ENCODE data around the gene SIGLEC6. TPM values are rescaled to one million over a fixed set of nuclear protein-coding genes. Genes with fewer than 3 reads are reported as not detected.

The SIGLEC6 gene
- total RNA-seq, 2 experiments from 2014 or later = 0.29 TPM; not detected in 1

DNA sequence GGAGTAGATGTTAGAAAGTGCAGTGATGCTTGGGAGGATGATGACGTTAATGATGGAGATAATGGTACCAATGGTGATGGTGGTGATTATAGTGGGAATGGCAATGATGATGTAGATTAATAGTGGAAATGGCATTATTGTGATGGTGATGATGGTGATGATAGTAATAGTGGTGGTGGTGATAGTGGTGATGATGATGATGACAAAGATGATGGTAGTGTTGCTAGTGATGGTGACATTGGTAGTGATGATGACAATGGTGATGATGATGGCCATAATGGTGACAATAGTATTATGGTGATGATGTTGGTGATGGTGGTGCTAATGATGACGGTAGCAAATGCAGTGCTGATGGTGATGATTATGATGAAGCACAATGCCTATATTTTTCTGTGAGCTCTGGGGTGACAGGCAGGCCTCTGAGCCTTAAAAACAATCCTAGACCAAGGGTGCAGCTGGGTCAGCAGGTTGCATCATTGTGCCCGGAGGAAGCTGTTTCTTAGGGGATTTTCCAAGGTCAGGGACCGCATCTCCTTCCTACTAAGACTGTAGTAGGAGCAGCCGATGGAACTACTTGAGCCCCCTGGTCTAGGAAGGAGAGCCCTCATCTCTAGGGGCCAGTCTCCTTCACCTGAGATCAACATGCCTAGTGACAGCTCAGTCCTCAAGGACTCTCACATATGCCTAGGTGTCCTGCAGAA, 45.4 kb downstream of the SIGLEC6 start:
- H3K9me3 Mint-ChIP-seq (ENCODE audit: insufficient read depth) = no peaks in the 10 kb centered on the region
- ATAC-seq (no peak), DNase-seq (no peak)
- POLR2A ChIA-PET = no interaction called here
- H3K4me1 Mint-ChIP-seq (ENCODE audit: low read depth) = peaks cover 2% of the 10 kb centered on the region
- CTCF ChIA-PET = interaction anchor here (1.4 to 4.6 kb wide), 2 partner anchors 13 to 28 kb away, joined by 5 to 21 read pairs; no protein-coding TSS in a partner anchor
- H3K4me3 Mint-ChIP-seq = no peak overlapping the region
- H3K27ac Mint-ChIP-seq = no peak overlapping the region
- peaks cover 7% of the 10 kb centered on the region for H3K27me3 Mint-ChIP-seq (ENCODE audit: low read depth)
- peaks cover under 1% of the 10 kb centered on the region for H3K36me3 Mint-ChIP-seq (ENCODE audit: low read depth)

DNA sequence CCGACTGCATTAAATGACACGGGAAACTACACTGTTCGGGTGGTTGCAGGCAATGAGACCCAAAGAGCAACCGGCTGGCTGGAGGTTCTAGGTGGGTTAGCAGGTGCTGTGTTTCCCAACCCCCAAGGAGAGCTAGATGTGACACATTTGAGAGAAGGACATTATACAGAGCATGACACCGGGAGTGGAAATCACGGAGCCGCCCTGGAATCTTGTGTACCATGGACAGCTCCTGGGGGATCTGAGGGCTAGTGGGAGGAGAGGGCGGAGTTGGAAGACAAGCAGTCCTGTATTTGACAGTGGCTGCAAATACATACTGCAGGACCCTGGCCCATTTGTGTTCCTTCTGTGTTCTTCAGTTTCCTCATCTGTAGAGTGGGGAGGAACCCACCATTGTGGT, 50.9 kb downstream of the SIGLEC6 start:
- ATAC-seq (no peak), DNase-seq (no peak)
- H3K4me1 Mint-ChIP-seq (ENCODE audit: low read depth) = no peaks in the 10 kb centered on the region
- no peak overlapping the region for H3K4me3 Mint-ChIP-seq
- H3K27me3 Mint-ChIP-seq (ENCODE audit: low read depth) = peaks cover 12% of the 10 kb centered on the region
- no peaks in the 10 kb centered on the region for H3K36me3 Mint-ChIP-seq (ENCODE audit: low read depth)
- no peaks in the 10 kb centered on the region for H3K9me3 Mint-ChIP-seq (ENCODE audit: insufficient read depth)
- POLR2A ChIA-PET = interaction anchor here (0.6 kb wide), 1 partner anchor 31 kb away, joined by 4 read pairs; no protein-coding TSS in a partner anchor
- no peak overlapping the region for H3K27ac Mint-ChIP-seq
- CTCF ChIA-PET = no interaction called here

DNA sequence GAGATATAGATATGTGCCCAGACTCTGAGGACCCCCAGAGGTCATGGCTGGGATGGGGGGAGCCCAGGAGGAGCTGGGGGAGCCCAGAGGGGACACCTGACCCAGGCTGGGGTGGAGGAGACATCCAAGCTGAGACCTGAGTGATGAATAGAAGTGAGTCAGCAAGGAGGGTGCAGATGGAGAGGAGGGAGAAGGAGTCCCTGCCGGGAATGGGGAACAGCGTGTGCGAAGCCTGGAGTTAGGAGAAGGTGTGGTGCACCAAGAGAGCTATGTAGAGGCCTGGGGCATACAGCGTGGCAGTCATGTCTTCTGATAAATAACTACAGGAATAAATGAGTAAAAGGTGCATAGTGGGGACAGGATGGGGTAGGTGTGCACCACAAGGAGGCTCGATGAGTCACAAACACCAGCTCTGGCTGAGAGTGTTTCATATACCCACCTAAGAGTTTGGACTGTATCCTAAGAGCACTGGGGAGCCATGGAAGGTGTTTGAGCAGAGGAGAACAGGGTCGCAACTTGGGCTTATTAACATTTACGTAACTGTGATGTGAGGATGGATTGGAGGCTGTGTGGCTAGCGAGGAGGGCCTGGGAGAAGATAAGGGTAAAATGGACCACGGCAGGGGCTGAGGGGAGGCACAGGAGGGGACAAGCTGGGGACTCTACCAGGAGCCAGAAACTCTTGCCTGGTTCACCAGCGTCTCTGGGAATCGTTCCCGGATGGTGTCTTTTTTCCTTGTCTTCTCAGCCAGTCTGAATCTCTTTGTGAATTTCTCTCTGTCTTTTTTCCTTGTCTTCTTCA, 51.7 kb downstream of the SIGLEC6 start:
- peaks cover 9% of the 10 kb centered on the region for H3K27me3 Mint-ChIP-seq (ENCODE audit: low read depth)
- H3K27ac Mint-ChIP-seq = no peak overlapping the region
- no peak for DNase-seq
- H3K4me3 Mint-ChIP-seq = no peak overlapping the region
- no peaks in the 10 kb centered on the region for H3K4me1 Mint-ChIP-seq (ENCODE audit: low read depth)
- H3K9me3 Mint-ChIP-seq (ENCODE audit: insufficient read depth) = no peaks in the 10 kb centered on the region
- no peak for ATAC-seq
- no peaks in the 10 kb centered on the region for H3K36me3 Mint-ChIP-seq (ENCODE audit: low read depth)
- ChIA-PET CTCF (no interaction called here), POLR2A (no interaction called here)

DNA sequence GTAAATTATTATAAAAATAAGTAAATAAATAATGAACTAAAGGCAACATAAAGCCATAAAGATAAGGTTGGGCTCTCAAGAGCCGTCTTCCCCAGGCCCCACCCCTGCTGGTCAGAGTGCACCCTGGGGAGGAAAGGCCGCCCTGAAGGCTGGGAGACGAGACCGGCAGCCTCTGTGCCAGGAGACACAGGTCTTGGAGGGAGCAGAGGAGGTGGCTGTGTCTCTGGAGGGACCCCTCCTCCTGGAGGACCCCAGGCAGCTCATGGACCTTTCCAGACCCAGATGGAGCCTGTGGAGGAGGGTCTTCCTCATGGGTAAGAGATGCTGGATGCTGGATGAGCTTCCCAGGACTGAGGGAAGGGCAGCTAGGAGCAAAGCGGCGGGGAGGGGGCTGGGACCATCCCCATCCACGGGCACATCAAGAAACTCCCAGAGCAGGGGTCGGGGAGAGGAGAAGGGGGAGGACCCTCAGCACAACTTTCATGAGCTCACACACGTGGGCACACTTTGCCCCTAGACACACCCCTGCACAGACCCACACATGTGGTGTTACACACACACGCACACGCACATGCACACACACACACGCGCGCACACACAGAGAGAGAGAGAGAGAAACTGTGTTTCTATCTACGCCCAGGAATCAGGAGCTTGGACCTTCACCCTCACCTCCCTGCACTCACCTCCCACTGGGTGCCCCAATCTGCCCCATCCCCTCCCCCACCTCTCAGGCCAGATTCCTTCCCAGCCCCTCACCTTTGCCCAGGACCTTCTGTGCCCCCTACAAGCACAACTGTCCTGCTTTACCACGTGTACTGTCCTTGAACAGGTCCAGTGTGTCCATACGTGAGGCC, 52.9 kb downstream of the SIGLEC6 start, which contains the start of gene CEACAM18:
TSS of gene CEACAM18 (plus strand) at position 159 of the 854 bp plus-strand sequence.
- POLR2A ChIA-PET = no interaction called here

DNA sequence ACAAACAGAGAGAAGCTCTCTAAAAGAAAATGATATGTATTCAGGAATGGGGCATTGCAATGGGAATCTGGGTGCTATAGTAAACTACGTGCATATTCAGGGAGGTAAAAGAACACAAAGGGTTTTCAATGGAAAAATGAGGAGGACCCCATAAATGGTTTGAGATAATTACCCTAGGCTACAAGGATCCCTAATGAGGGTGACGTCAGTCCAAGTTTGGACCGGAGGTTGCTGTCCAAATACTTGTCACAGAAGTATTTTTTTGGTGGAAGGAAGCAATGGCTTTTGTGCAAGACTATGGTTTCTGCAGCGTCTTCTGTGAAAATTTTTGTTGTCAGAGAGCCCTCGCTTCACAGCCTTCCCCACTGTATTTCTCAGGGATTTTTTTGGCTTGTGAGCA, 54.1 kb downstream of the SIGLEC6 start:
- Mint-ChIP-seq H3K4me3 (no peak overlapping the region), H3K4me1 (ENCODE audit: low read depth) (peaks cover 4% of the 10 kb centered on the region), H3K9me3 (ENCODE audit: insufficient read depth) (no peaks in the 10 kb centered on the region), H3K27ac (no peak overlapping the region), H3K27me3 (ENCODE audit: low read depth) (peaks cover 11% of the 10 kb centered on the region), H3K36me3 (ENCODE audit: low read depth) (no peaks in the 10 kb centered on the region)
- ATAC-seq (no peak), DNase-seq (no peak)
- ChIA-PET CTCF (interaction anchor here (0.7 kb wide), 1 partner anchor 285 kb away, joined by 3 read pairs; no protein-coding TSS in a partner anchor), POLR2A (no interaction called here)

More for the DNA sequence above, 52.9 kb downstream of the SIGLEC6 start, which contains the start of gene CEACAM18:
- no peaks in the 10 kb centered on the region for H3K9me3 Mint-ChIP-seq (ENCODE audit: insufficient read depth)
- CTCF ChIA-PET = no interaction called here
- H3K27me3 Mint-ChIP-seq (ENCODE audit: low read depth) = peaks cover 9% of the 10 kb centered on the region
- H3K4me1 Mint-ChIP-seq (ENCODE audit: low read depth) = no peaks in the 10 kb centered on the region
- DNase-seq (no peak), ATAC-seq (no peak)
- H3K4me3 Mint-ChIP-seq = no peak within 1 kb of the TSS
- H3K36me3 Mint-ChIP-seq (ENCODE audit: low read depth) = no peaks in the 10 kb centered on the region
- H3K27ac Mint-ChIP-seq = no peak within 1 kb of the TSS

DNA sequence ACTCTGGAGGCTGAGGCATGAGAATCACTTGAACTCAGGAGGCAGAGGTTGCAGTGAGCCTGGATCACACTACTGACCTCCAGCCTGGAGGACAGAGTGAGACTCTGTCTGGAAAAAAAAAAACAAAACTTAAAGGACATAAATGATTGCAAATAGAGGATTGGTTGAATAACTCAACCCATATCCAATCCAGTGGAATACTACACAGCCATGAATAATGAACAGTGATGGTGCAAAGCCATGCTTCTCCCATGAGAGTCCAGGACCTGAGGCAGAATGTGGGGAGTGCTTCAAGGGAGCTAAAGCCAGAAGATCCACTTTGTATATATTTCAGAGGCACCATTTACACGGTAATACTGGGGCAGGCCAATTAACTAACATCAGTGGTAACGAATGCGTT, 55.3 kb downstream of the SIGLEC6 start:
- no peaks in the 10 kb centered on the region for H3K9me3 Mint-ChIP-seq (ENCODE audit: insufficient read depth)
- H3K27me3 Mint-ChIP-seq (ENCODE audit: low read depth) = peaks cover 11% of the 10 kb centered on the region
- no peak overlapping the region for H3K4me3 Mint-ChIP-seq
- POLR2A ChIA-PET = no interaction called here
- peaks cover 4% of the 10 kb centered on the region for H3K4me1 Mint-ChIP-seq (ENCODE audit: low read depth)
- no peaks in the 10 kb centered on the region for H3K36me3 Mint-ChIP-seq (ENCODE audit: low read depth)
- ATAC-seq = no peak
- H3K27ac Mint-ChIP-seq = no peak overlapping the region
- DNase-seq = no peak
- CTCF ChIA-PET = interaction anchor here (5.0 kb wide), 1 partner anchor 39 kb away, joined by 53 read pairs; no protein-coding TSS in a partner anchor

DNA sequence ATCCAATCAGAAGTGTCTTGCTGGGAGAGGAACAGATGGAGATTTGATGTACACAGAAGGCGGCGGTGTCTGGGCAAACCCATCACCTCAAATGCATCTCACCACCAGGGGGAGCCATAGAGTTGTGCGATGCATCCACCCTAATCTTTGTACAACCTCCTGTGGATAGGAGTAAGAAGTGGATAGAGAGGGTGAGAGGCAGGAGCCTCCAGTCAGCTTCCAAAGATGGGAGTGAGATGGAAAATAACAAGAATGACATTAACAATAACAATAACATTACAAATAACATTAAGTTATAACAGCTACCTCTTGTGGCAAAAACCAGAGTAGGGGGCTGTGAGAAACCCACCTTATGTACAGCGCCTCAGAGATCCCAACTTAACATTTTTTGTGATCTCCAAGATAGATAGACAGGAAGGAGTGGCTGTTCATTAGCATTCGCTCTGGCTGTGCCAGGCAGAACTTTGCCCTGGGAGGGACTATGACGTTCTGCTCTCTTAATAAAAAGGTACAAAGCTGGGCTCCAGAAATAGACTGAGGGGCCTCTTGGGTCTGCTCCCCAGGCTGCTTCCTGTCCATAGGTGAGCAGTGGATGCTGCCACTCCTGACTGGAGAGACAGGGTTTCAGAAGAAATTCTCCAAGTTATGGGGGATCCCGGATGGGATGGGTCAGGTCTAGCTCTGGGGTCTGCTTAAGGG, 58.3 kb downstream of the SIGLEC6 start:
- H3K4me1 Mint-ChIP-seq (ENCODE audit: low read depth) = peaks cover 10% of the 10 kb centered on the region
- H3K9me3 Mint-ChIP-seq (ENCODE audit: insufficient read depth) = no peaks in the 10 kb centered on the region
- ATAC-seq (peak; percentile 79), DNase-seq (peak; percentile 89)
- no peak overlapping the region for H3K4me3 Mint-ChIP-seq
- H3K27ac Mint-ChIP-seq = no peak overlapping the region
- ChIA-PET POLR2A (no interaction called here), CTCF (interaction anchor here (0.6 to 5.0 kb wide), 28 partner anchors 12 to 220 kb away, joined by 3 to 53 read pairs (median 4); partner anchors contain the start of genes ETFB and SIGLEC5)
- H3K27me3 Mint-ChIP-seq (ENCODE audit: low read depth) = peaks cover 14% of the 10 kb centered on the region
- no peaks in the 10 kb centered on the region for H3K36me3 Mint-ChIP-seq (ENCODE audit: low read depth)

DNA sequence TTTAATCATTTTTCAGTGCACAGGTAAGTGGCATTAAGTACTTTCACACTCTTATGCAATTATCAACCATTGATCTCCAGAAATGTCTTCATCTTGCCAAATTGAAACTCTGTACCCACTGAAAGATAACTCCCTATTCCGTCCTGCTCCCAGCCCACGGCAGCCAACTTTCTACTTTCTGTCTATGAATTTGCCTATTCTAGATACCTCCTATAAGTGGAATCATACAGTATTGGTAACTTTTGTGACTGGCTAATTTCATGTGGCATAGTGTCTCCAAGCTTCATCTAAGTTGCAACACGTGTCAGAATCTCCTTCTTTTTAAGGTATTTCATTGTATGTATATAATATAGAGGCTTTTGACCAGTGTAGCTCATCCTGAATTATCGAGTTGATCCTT, 58.9 kb downstream of the SIGLEC6 start:
- H3K36me3 Mint-ChIP-seq (ENCODE audit: low read depth) = no peaks in the 10 kb centered on the region
- peaks cover 18% of the 10 kb centered on the region for H3K27me3 Mint-ChIP-seq (ENCODE audit: low read depth)
- no peaks in the 10 kb centered on the region for H3K9me3 Mint-ChIP-seq (ENCODE audit: insufficient read depth)
- ATAC-seq (no peak), DNase-seq (no peak)
- ChIA-PET CTCF (interaction anchor here (0.6 to 5.0 kb wide), 26 partner anchors 11 to 220 kb away, joined by 3 to 53 read pairs (median 5); partner anchors contain the start of gene ETFB), POLR2A (no interaction called here)
- H3K27ac Mint-ChIP-seq = no peak overlapping the region
- peaks cover 15% of the 10 kb centered on the region for H3K4me1 Mint-ChIP-seq (ENCODE audit: low read depth)
- no peak overlapping the region for H3K4me3 Mint-ChIP-seq

DNA sequence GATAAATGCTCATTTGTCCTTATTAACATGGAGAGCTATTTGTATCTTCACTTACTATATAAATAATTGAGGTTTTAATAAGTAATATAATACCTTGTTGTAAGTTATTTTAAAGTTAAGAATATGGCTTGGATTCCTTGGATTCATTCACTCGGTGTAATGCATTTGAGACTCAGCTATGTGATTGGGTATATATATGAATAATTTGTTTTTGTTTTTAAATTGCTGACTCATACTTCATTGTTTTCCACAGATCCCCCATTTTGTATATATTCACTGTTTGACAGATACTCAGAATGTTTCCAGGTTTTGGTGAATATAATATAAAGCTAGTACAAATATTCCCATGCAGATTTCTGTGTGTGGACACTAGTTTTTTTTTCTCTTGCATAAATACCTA, 59.9 kb downstream of the SIGLEC6 start:
- Mint-ChIP-seq H3K27me3 (ENCODE audit: low read depth) (peaks cover 24% of the 10 kb centered on the region), H3K4me3 (no peak overlapping the region), H3K4me1 (ENCODE audit: low read depth) (peaks cover 17% of the 10 kb centered on the region), H3K27ac (no peak overlapping the region), H3K9me3 (ENCODE audit: insufficient read depth) (no peaks in the 10 kb centered on the region), H3K36me3 (ENCODE audit: low read depth) (no peaks in the 10 kb centered on the region)
- ChIA-PET CTCF (interaction anchor here (0.7 to 2.4 kb wide), 6 partner anchors 30 to 313 kb away, joined by 3 to 11 read pairs (median 6); no protein-coding TSS in a partner anchor), POLR2A (no interaction called here)
- no peak for ATAC-seq
- no peak for DNase-seq

DNA sequence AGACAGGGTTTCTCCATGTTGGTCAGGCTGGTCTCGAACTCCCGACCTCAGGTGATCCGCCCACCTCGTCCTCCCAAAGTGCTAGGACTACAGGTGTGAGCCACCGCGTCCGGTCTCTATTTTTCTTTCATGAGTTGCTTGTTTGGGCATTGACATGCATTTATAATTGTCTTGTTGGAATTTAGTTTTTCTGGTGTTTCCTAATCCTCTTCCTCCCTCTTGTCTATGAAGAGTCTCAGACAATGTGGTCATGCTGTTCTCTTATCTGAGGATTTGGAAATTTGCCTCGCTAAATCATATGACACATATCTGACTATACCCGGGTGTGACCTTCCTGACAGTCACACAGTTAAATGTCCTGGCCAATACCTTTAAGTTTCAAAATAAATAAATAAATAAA, 60.5 kb downstream of the SIGLEC6 start:
- Mint-ChIP-seq H3K27me3 (ENCODE audit: low read depth) (peaks cover 28% of the 10 kb centered on the region), H3K4me3 (no peak overlapping the region), H3K36me3 (ENCODE audit: low read depth) (no peaks in the 10 kb centered on the region), H3K4me1 (ENCODE audit: low read depth) (peaks cover 17% of the 10 kb centered on the region), H3K27ac (no peak overlapping the region), H3K9me3 (ENCODE audit: insufficient read depth) (no peaks in the 10 kb centered on the region)
- CTCF ChIA-PET = interaction anchor here (0.9 to 1.2 kb wide), 3 partner anchors 49 to 312 kb away, joined by 3 to 8 read pairs (median 4); no protein-coding TSS in a partner anchor
- DNase-seq = no peak
- POLR2A ChIA-PET = no interaction called here
- no peak for ATAC-seq

DNA sequence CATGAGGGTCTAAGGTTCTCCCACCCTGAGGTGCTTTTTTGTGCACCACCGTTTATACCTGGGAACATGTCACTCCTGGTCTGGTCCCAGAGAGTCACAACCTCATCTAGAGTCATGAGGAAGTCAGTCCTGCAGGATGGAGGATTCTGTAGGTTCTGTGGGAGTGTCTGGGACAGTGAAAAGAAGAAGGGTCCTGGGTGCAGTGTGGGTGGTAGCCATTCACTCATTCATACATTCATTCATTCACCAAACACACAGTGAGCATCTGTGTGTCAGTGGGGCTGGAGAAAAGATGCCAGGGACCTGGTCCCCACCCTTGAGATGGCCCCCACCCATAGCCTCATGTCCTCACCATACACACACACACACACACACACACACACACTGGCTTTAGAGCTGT, 61.8 kb downstream of the SIGLEC6 start:
- DNase-seq = no peak
- no peaks in the 10 kb centered on the region for H3K9me3 Mint-ChIP-seq (ENCODE audit: insufficient read depth)
- peaks cover 37% of the 10 kb centered on the region for H3K27me3 Mint-ChIP-seq (ENCODE audit: low read depth)
- H3K4me3 Mint-ChIP-seq = no peak overlapping the region
- no peaks in the 10 kb centered on the region for H3K36me3 Mint-ChIP-seq (ENCODE audit: low read depth)
- CTCF ChIA-PET = interaction anchor here (0.6 kb wide), 1 partner anchor 1412 kb away, joined by 3 read pairs; no protein-coding TSS in a partner anchor
- POLR2A ChIA-PET = no interaction called here
- no peak for ATAC-seq
- H3K27ac Mint-ChIP-seq = no peak overlapping the region
- peaks cover 17% of the 10 kb centered on the region for H3K4me1 Mint-ChIP-seq (ENCODE audit: low read depth)

Measured in activated CD8-positive, alpha-beta T cell treated with anti-CD3 and anti-CD28 coated beads, Interleukin-2, amount 10 ng/mL, durations not matched to agents 7 days and 5 days (primary cell).